Vagina (tissue), 2 donors: ENCODE data around the gene FGGY. TPM values are rescaled to one million over a fixed set of nuclear protein-coding genes. Genes with fewer than 3 reads are reported as not detected.

Experiments used
- DNase-seq, 2 donors: peaks; one replicate each; pipeline ENCODE4 v3.0.0-alpha.2; 2017; ENCODE audit errors: extremely low spot score in 2 of 2
- H3K27ac ChIP-seq: fragments of 200-600 bp; sonication (generic); one replicate; pipeline ENCODE4 v1.5.1; 2019
- H3K27me3 ChIP-seq: fragments of 200-600 bp; sonication (generic); one replicate; pipeline ENCODE4 v1.5.1; 2019
- H3K36me3 ChIP-seq, 2 donors: fragments of 200-600 bp; sonication (generic); one replicate each; pipeline ENCODE4 v1.5.1; 2017 to 2019
- H3K4me1 ChIP-seq: fragments of 200-600 bp; sonication (generic); one replicate; pipeline ENCODE4 v1.5.1; 2019
- H3K4me3 ChIP-seq, 2 donors: fragments of 200-600 bp; sonication (generic); 1 replicate in 1 of 2; 2 replicates in 1 of 2; pipeline ENCODE4 v1.5.1; 2016 to 2019
- H3K9me3 ChIP-seq: fragments of 200-600 bp; sonication (generic); one replicate; pipeline ENCODE4 v1.5.1; 2019
- POLR2A ChIP-seq, 2 donors: fragments of 450-650 bp; IDR thresholded peaks; one replicate each; pipeline ENCODE4 v1.6.1; 2017; ENCODE audit warnings: antibody characterized with exemption in 2 of 2, mild to moderate bottlenecking in 2 of 2, moderate library complexity in 2 of 2
- POLR2AphosphoS5 ChIP-seq, 2 donors: sonication (generic); formaldehyde crosslinking; IDR thresholded peaks; one replicate each; pipeline ENCODE4 v1.9.0; 2017; ENCODE audit warnings: antibody characterized with exemption in 2 of 2, mild to moderate bottlenecking in 2 of 2, low read depth in 1 of 2; ENCODE audit not compliant: insufficient read depth in 1 of 2
- intact Hi-C: fragments of 100-400 bp; cut with DNase I; formaldehyde crosslinking; loops from one replicate; pipeline ENCODE4 v1.15.1; 2023
- total RNA-seq: library from RNA; depleted of rRNA; stranded (reverse); fragments of >200 nt; gene quantifications from one replicate; pipeline ENCODE4 v1.2.3, GENCODE V29; 2016
- TF ChIP-seq, protein P1 (sequence below), 3 experiments: fragments of 450-650 bp in 2 of 3; fragments of 200-600 bp in 1 of 3; sonication (generic) in 1 of 3; IDR thresholded peaks; one replicate each; pipeline ENCODE4 v1.5.1; 2017 to 2019; ENCODE audit warnings: antibody characterized with exemption in 3 of 3, mild to moderate bottlenecking in 2 of 3, moderate library complexity in 2 of 3

The FGGY gene
- total RNA-seq, 1 donor from 2014 or later, result 11.8 TPM

DNA sequence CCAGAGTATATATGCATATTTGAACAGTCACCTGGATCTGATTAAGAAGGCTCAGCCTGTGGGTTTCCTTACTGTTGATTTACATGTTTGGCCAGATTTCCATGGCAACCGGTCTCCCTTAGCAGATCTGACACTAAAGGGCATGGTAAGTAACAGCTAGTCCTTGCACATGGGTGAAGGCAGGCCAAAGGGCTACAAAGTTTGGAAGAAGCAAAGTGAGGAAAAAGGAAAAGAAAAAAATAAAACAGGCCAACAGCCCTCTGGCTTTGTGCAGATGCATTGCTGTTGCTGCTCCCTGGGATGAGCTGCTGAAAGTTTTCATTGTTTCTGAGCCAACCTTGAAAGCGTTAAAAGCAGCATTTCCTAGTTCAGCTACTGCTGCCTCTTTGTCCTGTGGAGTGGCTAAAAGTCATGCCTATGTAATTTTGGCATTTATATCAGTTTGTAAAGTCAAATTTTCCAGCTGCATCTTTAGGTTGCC, 341.4 kb downstream of the FGGY start:
- no peak for DNase-seq
- Histone ChIP-seq H3K27ac (peak overlapping the region; percentile 2), H3K9me3 (no peaks in the 10 kb centered on the region), H3K4me3 (no peak overlapping the region), H3K36me3 (no peaks in the 10 kb centered on the region), H3K4me1 (peaks cover 19% of the 10 kb centered on the region), H3K27me3 (no peaks in the 10 kb centered on the region)
- intact Hi-C loops, result no loop called here
- TF ChIP-seq POLR2AphosphoS5 (IDR thresholded peaks at IDR 0.05; ENCODE audit: insufficient read depth in 1 of 2, low read depth in 1 of 2) (no peak), POLR2A (IDR thresholded peaks at IDR 0.05) (no peak)
- TF ChIP-seq, protein P1, sequence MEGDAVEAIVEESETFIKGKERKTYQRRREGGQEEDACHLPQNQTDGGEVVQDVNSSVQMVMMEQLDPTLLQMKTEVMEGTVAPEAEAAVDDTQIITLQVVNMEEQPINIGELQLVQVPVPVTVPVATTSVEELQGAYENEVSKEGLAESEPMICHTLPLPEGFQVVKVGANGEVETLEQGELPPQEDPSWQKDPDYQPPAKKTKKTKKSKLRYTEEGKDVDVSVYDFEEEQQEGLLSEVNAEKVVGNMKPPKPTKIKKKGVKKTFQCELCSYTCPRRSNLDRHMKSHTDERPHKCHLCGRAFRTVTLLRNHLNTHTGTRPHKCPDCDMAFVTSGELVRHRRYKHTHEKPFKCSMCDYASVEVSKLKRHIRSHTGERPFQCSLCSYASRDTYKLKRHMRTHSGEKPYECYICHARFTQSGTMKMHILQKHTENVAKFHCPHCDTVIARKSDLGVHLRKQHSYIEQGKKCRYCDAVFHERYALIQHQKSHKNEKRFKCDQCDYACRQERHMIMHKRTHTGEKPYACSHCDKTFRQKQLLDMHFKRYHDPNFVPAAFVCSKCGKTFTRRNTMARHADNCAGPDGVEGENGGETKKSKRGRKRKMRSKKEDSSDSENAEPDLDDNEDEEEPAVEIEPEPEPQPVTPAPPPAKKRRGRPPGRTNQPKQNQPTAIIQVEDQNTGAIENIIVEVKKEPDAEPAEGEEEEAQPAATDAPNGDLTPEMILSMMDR (IDR thresholded peaks at IDR 0.05), result no peak

DNA sequence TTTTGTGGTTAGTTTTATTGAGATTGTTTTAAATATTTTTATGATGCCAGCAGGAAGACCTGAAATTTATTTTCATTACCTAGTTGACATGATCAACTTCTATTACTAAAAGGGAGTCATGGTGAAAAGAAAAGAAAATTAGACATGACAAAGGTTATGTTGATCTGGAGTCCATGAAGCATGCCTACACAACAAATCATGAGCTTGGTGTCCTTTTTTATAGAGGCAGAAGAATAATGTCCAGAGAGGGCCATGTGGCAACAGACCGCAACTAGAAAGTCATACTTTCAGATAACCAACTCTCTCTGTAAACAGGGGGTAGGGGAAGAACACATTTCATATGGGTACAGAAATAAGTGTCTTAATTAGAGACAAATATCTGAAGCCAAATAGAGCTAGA, 342.4 kb downstream of the FGGY start:
- H3K27ac ChIP-seq, result no peak overlapping the region
- TF ChIP-seq POLR2A (IDR thresholded peaks at IDR 0.05), result no peak
- TF ChIP-seq, protein P1 (IDR thresholded peaks at IDR 0.05), result no peak
- no peak for TF ChIP-seq POLR2AphosphoS5 (IDR thresholded peaks at IDR 0.05; ENCODE audit: insufficient read depth in 1 of 2, low read depth in 1 of 2)
- H3K4me3 ChIP-seq, result no peak overlapping the region
- no peaks in the 10 kb centered on the region for H3K9me3 ChIP-seq
- DNase-seq, result no peak
- H3K27me3 ChIP-seq, result no peaks in the 10 kb centered on the region
- H3K36me3 ChIP-seq, result no peaks in the 10 kb centered on the region
- intact Hi-C loops, result no loop called here
- H3K4me1 ChIP-seq, result peaks cover 19% of the 10 kb centered on the region

DNA sequence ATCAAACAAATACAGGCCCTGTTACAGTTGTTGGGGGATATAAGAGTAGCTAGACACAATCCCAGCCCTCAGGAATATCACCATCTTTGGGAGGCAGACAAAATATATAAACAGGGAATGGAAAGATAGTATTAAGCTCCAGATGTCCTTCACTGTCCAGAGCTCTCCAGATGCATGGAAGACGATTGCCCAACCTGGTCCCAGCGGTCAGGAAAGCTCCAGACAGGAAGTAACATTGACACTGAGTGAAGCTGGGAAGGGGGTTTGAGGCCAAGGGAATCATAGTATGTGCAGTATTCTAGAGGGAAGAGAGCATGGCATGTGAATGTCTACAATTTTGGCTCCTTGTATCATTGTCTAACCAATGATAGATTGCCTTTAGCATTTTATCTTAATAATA, 344.0 kb downstream of the FGGY start:
- TF ChIP-seq POLR2A (IDR thresholded peaks at IDR 0.05), result no peak
- TF ChIP-seq, protein P1 (IDR thresholded peaks at IDR 0.05), result no peak
- no peak for TF ChIP-seq POLR2AphosphoS5 (IDR thresholded peaks at IDR 0.05; ENCODE audit: insufficient read depth in 1 of 2, low read depth in 1 of 2)
- peaks cover 19% of the 10 kb centered on the region for H3K4me1 ChIP-seq
- H3K27ac ChIP-seq, result no peak overlapping the region
- H3K36me3 ChIP-seq, result no peaks in the 10 kb centered on the region
- no peaks in the 10 kb centered on the region for H3K9me3 ChIP-seq
- no peak overlapping the region for H3K4me3 ChIP-seq
- no peaks in the 10 kb centered on the region for H3K27me3 ChIP-seq
- intact Hi-C loops, result no loop called here
- no peak for DNase-seq

DNA sequence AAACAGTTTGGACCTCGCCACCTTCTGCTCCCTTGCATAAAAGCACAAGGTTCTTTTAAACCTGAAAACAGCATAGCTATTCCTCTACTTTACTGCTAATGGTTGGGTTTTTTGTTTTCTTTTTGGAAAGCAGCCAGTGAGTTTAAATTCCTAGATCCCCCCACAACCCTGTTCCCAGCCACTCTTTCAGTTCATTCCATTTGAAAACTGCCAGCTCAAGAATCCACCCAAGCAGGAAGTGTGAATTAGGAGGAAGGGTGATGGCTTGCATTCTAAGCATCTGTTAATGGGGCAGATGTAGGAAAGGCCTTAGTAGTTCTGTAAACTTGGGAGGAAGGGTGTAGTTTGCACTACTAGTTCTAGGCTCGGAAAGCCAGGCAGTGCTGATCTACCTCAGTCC, 344.9 kb downstream of the FGGY start:
- no peaks in the 10 kb centered on the region for H3K36me3 ChIP-seq
- no peaks in the 10 kb centered on the region for H3K27me3 ChIP-seq
- no peak overlapping the region for H3K4me3 ChIP-seq
- H3K9me3 ChIP-seq, result no peaks in the 10 kb centered on the region
- DNase-seq, result no peak
- intact Hi-C loops, result no loop called here
- H3K27ac ChIP-seq, result no peak overlapping the region
- TF ChIP-seq, protein P1 (IDR thresholded peaks at IDR 0.05), result no peak
- H3K4me1 ChIP-seq, result peaks cover 19% of the 10 kb centered on the region

DNA sequence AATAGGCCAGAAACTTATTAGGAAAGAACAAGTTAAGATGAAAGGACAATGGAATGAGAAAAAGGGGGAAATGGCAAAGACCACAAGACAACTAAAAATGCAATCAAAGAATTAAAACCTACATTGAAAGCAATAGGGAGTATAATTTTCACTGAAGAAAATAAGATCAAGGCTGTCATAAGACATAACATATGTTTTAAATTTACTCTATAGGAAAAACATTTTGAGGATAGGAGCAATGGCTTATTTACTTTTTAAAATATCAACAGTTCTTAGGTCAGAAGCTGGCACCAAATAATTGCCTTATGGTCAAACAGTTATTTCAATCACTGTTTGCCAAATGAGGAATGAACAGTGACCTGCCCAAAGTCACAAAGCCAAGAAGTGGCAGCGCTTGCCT, 346.6 kb downstream of the FGGY start:
- intact Hi-C loops, result no loop called here
- no peaks in the 10 kb centered on the region for H3K27me3 ChIP-seq

More for the DNA sequence above, 346.6 kb downstream of the FGGY start:
- TF ChIP-seq POLR2A (IDR thresholded peaks at IDR 0.05), result no peak
- TF ChIP-seq, protein P1 (IDR thresholded peaks at IDR 0.05), result no peak
- Histone ChIP-seq H3K4me1 (peaks cover 11% of the 10 kb centered on the region), H3K9me3 (no peaks in the 10 kb centered on the region), H3K36me3 (no peaks in the 10 kb centered on the region), H3K4me3 (no peak overlapping the region), H3K27ac (no peak overlapping the region)
- no peak for DNase-seq
